Left colon (tissue), 2 donors: ENCODE results near the gene CAPG. TPM values are rescaled to one million over a fixed set of nuclear protein-coding genes. Genes with fewer than 3 reads are reported as not detected.

Experiments used
- ATAC-seq: fragments of 200-7000 bp; cut with Tn5 transposase; one replicate; pipeline ENCODE4 v1.9.1; 2020; ENCODE audit warnings: mild to moderate bottlenecking, moderate library complexity
- DNase-seq, 2 donors: peaks; one replicate each; pipeline ENCODE4 v3.0.0-alpha.2; 2020
- intact Hi-C, 2 donors: fragments of 100-400 bp; cut with DNase I in 1 of 2; cut with micrococcal nuclease in 1 of 2; formaldehyde crosslinking; loops; one replicate each; pipeline versions ENCODE4 v1.11.2 to v1.14.0; 2022; cut with DNase I, micrococcal nuclease
- long read RNA-seq: library from polyadenylated mRNA; unstranded; transcript quantifications from one replicate; pipeline ENCODE4 v2.0.0, GENCODE V29; 2021
- total RNA-seq, 2 donors: library from RNA; stranded (reverse); fragmentation: NEBNext Ultra II Directional; extraction: Animal tissue kit (Norgen Biotek cat#: 25700); gene quantifications; one replicate each; pipeline ENCODE4 v1.2.1, GENCODE V29; 2021
- donor health status: DM: no; HTN: no; CAD: no.
- donor health status: DM: yes; HTN: yes; CAD: no.

Gene CAPG
- 10 to 100 TPM; 97.7 to 98.2 TPM for total RNA-seq
- long read RNA-seq, transcript CAPG-201 (10 exons, 1,442 nt): major isoform, 57 of 100 reads
- long read RNA-seq, transcript CAPG-204 (10 exons, 1,151 nt): minor isoform, 34 of 100 reads
- long read RNA-seq, partial matches to known transcripts: 6 of 100 reads
- long read RNA-seq, other reads (novel, unspliced or antisense): 2 of 100 reads

- ATAC-seq (peak; percentile 85), DNase-seq (peak; percentile 94 to 96)
- intact Hi-C loops: no loop called here
These were observed at the start of gene CAPG for GRCh38 chr2:85409845-85410583. Gene CAPG, minus strand, starts transcription at chr2:85410366. Its CDS starts 8,221 bp downstream, at chr2:85402145.

GRCh38 chr2:85459771-85460170 is 49.6 kb upstream of the CAPG start:
- intact Hi-C loops: no loop called here
- no peak for ATAC-seq

GRCh38 chr2:85458601-85459563 is 48.7 kb upstream of the CAPG start:
- DNase-seq (no peak), ATAC-seq (no peak)

More at GRCh38 chr2:85459771-85460170, 49.6 kb upstream of the CAPG start:
- no peak for DNase-seq

GRCh38 chr2:85457877-85458316 is 47.7 kb upstream of the CAPG start:
- DNase-seq (peak in 1 of 2 donors; percentile 23), ATAC-seq (peak; percentile 79)
- intact Hi-C loops: no loop called here

More at GRCh38 chr2:85458601-85459563, 48.7 kb upstream of the CAPG start:
- intact Hi-C loops: no loop called here

GRCh38 chr2:85457043-85457442 is 46.9 kb upstream of the CAPG start:
- intact Hi-C loops: no loop called here
- no peak for DNase-seq
- no peak for ATAC-seq

GRCh38 chr2:85455552-85456090 is 45.5 kb upstream of the CAPG start:
- ATAC-seq: peak; percentile 72
- no peak for DNase-seq
- intact Hi-C loops: no loop called here

GRCh38 chr2:85453571-85453970 is 43.4 kb upstream of the CAPG start:
- DNase-seq (no peak), ATAC-seq (no peak)
- intact Hi-C loops: no loop called here

- DNase-seq (no peak), ATAC-seq (no peak)
- intact Hi-C loops: no loop called here
These were observed 42.1 kb upstream of the CAPG start for GRCh38 chr2:85452237-85452636.

GRCh38 chr2:85449214-85449588 is 39.0 kb upstream of the CAPG start:
- DNase-seq: no peak
- intact Hi-C loops: no loop called here
- no peak for ATAC-seq

GRCh38 chr2:85448461-85449213 is 38.5 kb upstream of the CAPG start:
- intact Hi-C loops: no loop called here
- ATAC-seq (no peak), DNase-seq (no peak)

GRCh38 chr2:85447222-85447585 is 37.0 kb upstream of the CAPG start:
- intact Hi-C loops: no loop called here
- no peak for ATAC-seq

GRCh38 chr2:85446296-85447221 is 36.4 kb upstream of the CAPG start:
- intact Hi-C loops: no loop called here
- no peak for DNase-seq
- ATAC-seq: no peak

More at GRCh38 chr2:85447222-85447585, 37.0 kb upstream of the CAPG start:
- peak in 1 of 2 donors; percentile 3 for DNase-seq

GRCh38 chr2:85445316-85446295 is 35.4 kb upstream of the CAPG start:
- ATAC-seq (peak; percentile 30), DNase-seq (no peak)
- intact Hi-C loops: no loop called here

- ATAC-seq: no peak
- intact Hi-C loops: no loop called here
- no peak for DNase-seq
These were observed 34.5 kb upstream of the CAPG start for GRCh38 chr2:85444629-85445172.

GRCh38 chr2:85441864-85442263 is 31.7 kb upstream of the CAPG start:
- no peak for ATAC-seq
- intact Hi-C loops: no loop called here
- no peak for DNase-seq

GRCh38 chr2:85440729-85441128 is 30.6 kb upstream of the CAPG start:
- ATAC-seq: no peak
- intact Hi-C loops: no loop called here
- DNase-seq: no peak
